ENCODE measurements around the gene GAMT.

DNA sequence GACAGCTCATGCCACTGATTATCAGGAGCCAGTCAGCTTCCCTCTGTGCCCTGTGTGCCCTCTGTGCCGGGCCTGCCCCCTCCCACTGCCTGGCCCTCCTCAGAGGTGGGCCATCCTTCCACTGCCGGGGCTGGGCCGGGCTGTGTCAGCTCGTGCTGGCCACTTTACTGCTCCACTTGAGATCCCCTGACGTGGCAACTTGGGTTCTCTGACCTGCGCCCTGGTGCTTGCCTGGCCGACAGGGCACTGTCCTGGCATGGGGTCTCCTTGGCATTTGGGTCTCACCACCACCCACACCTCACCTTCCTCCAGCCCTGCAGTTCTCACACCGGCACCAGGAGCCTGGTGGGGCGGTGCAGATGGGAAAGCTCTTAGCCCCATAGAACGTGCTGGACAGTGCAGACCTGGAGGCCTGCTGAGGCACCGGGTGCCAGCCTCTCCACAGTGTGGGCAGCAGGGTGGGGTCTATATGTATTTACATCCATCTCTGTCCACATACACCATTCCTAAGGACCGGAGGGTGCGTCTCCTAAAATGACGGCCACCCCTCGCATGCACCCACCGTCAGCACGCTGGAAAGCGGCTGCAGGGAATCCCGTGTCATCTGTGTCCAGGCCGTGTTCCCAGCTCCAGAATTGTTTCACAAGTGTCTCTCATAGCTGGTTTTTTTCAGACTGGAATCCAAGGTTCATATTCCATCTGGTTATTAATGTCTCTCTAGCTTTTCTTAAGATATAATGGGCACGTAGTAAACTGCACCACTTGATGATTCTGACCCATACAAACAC lies 17.8 kb upstream of the GAMT start:
- TF ChIP-seq, protein P1, sequence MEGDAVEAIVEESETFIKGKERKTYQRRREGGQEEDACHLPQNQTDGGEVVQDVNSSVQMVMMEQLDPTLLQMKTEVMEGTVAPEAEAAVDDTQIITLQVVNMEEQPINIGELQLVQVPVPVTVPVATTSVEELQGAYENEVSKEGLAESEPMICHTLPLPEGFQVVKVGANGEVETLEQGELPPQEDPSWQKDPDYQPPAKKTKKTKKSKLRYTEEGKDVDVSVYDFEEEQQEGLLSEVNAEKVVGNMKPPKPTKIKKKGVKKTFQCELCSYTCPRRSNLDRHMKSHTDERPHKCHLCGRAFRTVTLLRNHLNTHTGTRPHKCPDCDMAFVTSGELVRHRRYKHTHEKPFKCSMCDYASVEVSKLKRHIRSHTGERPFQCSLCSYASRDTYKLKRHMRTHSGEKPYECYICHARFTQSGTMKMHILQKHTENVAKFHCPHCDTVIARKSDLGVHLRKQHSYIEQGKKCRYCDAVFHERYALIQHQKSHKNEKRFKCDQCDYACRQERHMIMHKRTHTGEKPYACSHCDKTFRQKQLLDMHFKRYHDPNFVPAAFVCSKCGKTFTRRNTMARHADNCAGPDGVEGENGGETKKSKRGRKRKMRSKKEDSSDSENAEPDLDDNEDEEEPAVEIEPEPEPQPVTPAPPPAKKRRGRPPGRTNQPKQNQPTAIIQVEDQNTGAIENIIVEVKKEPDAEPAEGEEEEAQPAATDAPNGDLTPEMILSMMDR (IDR thresholded peaks at IDR 0.05): no peak
- no peak for TF ChIP-seq POLR2A (IDR thresholded peaks at IDR 0.05)
